Stimulated activated CD8-positive, alpha-beta memory T cell treated with anti-CD3 and anti-CD28 coated beads, Interleukin-2, amount 100 ng/mL, for 48 hours (primary cell): ENCODE measurements around the gene SLC6A4.
"Not testable (repeated sequence)": the region's sequence is repeated elsewhere in the genome, so short reads cannot be mapped to it uniquely, and the experiment has no call there.

Experiments
- DNase-seq, 2 donors: peaks; one replicate each; pipeline ENCODE4 v3.0.0-alpha.2; 2020; ENCODE audit warnings: low read depth in 2 of 2

SLC6A4 gene

DNA sequence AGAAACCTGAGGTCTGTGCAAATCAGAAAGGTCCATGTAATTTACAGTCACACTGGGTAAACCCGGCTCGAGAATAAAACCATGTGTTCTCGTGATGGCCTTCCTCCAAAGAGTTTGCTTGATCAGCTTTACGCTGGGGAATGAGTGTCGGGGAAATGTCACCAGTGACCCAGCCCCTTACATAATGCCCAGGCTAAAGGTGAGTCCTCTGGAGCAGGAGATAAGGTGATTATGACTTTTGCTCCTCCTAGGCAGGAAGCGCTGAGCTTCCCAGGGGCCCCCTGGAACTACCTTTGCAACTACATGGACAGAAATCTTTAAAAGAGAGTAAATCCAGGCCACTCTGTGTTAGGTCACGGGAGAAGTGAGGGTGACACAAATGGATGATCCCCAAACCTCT lies 15.7 kb downstream of the SLC6A4 start:
- no peak for DNase-seq

GRCh38 chr17:30219315-30219714 lies 16.2 kb downstream of the SLC6A4 start:
- no peak for DNase-seq

DNA sequence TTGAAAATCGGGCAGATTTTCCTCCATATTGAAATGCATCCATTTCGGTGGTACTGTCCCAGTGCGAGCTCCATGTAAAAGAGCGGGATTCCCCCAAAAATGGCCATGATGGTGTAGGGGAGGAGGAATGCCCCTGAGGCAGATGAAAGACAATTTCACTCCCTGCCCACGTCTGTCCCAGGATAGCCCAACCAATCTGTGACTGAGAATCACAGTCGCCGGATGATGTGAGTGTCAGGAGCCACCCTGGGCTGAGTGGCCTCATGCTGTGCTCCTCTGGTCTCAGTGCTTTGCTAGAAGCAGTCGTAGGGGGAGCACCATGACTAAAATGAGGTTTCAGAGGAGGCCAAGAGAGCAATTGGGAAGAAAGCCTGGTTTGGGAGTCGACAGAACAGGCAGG lies 16.7 kb downstream of the SLC6A4 start:
- no peak for DNase-seq

GRCh38 chr17:30217746-30218245 lies 17.7 kb downstream of the SLC6A4 start:
- no peak for DNase-seq

DNA sequence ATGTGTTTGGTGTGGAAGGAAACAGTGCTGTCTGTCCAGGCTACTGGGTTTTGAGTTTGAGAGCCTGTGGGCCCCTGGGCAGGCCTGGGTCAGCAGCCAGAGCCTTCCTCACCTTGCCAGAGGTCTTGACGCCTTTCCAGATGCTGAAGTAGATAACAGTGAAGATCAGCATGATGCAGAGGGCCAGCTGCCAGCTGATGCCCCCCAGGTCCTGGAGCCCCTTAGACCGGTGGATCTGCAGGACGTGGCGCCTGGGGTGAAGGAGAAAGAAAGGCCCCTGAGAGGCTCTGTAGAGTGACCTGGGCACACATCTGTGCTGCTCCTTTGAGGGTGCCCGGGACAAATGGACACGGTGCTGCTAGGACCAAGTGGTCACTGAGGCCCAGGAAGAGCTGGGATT lies 18.4 kb downstream of the SLC6A4 start:
- no peak for DNase-seq

GRCh38 chr17:30212750-30213149 lies 22.7 kb downstream of the SLC6A4 start:
- DNase-seq: no peak

- no peak for DNase-seq
Observed at GRCh38 chr17:30211371-30211770, 24.1 kb downstream of the SLC6A4 start.

- no peak for DNase-seq
Observed at GRCh38 chr17:30210901-30211300, 24.6 kb downstream of the SLC6A4 start.

GRCh38 chr17:30210366-30210765 lies 25.1 kb downstream of the SLC6A4 start:
- no peak for DNase-seq

GRCh38 chr17:30209930-30210329 lies 25.6 kb downstream of the SLC6A4 start:
- DNase-seq: no peak

DNA sequence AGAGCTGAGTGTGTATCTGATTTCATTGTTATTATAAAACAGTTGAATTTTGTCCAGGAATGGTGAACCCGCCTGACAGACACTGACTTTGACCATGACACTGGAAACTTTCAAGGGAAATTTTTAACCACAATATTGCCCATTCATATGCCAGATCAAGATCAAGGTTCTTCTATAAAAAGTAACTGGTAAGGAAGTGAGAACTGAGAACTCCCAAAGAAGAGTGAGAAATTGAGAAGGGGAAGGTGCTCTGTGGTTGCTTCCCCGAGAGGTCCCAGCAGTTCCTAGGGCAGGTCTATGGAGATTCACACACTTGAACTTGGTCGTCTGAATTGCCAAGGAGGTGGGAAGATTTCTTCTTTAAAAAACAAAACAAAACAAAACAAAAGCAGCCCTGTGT lies 27.3 kb downstream of the SLC6A4 start:
- DNase-seq: no peak

GRCh38 chr17:30207655-30208054 lies 27.8 kb downstream of the SLC6A4 start:
- no peak for DNase-seq

- DNase-seq: no peak
Observed at GRCh38 chr17:30203471-30203981, 32.0 kb downstream of the SLC6A4 start.

DNA sequence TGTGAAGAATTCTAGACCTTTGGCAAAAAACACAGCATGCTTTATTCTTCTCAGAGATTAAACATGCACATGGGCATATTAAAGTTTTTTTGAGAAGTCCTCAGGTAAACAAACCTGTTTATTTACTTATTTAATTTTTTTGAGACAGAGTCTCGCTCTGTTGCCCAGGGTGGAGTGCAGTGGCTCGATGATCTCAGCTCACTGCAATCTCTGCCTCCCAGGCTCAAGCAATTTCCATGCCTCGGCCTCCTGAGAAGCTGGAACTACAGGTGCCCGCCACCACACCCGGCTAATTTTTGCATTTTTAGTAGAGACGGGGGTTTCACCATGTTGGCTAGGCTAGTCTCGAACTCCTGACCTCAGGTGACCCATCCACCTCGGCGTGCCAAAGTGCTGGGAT lies 34.8 kb downstream of the SLC6A4 start:
- not testable (repeated sequence) for DNase-seq

- DNase-seq: no peak
Observed at GRCh38 chr17:30200106-30200505, 35.4 kb downstream of the SLC6A4 start.

DNA sequence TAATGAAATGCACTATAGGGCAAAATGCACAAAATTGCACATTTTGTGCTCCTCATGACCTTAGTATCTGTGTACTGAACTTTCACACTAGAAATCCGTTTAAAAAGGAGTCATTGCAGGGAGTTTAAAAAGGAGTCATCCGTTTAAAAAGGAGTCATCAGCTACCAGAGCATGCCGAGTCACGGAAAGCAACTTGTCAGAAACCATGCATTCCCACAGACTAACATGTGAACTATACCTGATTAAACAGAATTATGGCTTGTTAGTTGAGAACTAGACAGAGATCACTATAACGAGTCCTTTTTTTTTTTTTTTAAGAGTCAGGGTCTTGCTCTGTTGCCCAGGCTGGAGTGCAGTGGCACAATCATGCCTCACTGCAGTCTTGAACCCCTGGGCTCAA lies 35.9 kb downstream of the SLC6A4 start:
- no peak for DNase-seq

DNA sequence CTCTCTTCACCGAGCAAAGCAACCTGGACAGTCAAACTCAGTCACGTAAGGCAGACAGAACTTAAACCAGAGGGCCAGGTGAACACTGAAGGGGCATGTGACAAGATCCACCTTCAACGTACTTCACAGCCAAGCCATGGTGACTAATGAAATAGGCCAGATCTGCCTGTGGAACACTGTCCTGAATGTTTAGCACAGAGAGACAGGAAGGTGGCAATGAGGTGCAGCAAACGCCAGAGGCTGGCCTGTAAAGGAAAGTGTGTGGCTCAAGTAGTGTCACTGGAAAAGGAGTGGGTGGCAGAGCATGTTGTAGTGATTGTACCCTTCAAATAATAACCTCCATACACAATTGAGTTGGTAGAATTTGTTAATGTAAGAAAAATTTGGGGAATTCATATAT lies 38.1 kb downstream of the SLC6A4 start:
- no peak for DNase-seq

- no peak for DNase-seq
Observed at GRCh38 chr17:30196504-30196903, 39.0 kb downstream of the SLC6A4 start.

- DNase-seq: no peak
Observed at GRCh38 chr17:30191072-30191471, 44.4 kb downstream of the SLC6A4 start.

GRCh38 chr17:30188211-30188939 lies 47.1 kb downstream of the SLC6A4 start:
- DNase-seq: no peak

DNA sequence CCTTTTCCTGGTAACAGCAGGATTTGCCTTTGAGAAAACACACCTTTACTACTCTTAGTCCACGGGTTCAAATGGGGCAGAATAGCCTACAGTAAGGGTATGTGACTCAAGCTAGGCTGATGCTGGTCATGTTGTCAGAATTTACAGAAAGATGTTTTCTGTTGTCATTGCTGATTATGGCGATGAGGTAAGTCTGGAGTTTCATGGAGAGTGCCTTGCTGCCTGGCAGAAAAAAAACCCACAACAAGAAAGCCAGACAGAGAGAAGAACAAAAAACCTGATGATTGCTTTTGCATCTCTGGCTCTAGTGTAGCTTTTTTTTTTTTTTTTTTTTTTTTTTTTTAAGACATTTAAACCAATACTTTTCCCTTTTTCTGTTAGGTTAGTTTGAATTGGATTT lies 47.9 kb downstream of the SLC6A4 start:
- DNase-seq: no peak

DNA sequence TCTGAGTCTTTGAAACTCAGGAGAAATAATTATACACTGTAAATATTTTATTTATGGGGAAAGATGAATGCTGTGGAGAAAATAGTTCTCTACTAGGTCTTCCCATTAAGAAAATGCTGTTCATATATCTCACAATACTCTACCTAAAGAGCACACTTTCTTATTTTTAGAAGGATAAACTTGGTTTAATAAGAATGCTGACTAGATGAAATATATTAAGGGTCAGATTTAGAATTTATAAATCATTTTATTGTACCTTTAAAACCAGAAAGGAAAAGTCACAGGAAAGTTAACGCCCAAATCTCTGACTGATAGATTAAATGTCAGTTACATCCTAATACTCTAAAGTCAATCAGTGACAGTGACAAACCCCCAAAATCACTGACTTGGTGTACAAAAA lies 48.7 kb downstream of the SLC6A4 start:
- no peak for DNase-seq

DNA sequence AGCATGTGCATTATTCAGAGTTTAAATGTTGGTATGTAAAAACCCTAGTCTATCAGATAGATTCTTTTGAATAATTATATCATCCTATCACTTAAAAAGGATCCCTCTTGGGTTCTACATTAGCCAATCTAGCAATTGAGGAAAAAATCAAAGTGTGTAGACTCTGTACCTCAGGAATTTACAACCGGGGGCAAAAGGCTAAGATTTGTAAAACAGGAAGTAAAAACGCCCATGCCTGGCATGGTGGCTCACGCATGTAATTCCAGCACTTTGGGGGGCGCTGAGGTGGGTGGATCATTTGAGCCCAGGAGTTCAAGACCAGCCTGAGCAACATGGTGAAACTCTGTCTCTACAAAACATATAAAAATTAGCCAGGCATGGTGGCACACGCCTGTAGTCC lies 58.6 kb downstream of the SLC6A4 start:
- no peak for DNase-seq

DNA sequence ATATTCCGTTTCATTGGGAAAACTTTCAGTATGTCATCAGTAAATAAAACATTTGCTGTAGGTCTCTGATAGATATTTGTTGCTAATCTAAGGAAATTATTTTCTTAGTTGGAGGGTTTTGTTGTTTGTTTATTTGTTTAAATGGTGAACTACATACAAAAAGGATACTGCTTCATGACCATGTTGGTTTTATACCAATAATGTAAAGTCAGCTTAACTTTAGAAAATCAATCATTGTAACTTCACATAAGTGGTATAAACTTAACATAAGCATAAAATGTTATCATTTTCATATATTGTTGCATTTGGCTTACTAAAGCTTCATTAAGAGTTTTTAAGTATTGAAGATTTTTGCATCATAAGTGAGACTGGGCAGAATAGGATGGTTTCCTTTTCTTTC lies 60.9 kb downstream of the SLC6A4 start:
- no peak for DNase-seq
